Activated CD4-positive, alpha-beta T cell treated with anti-CD3 and anti-CD28 coated beads, Interleukin-2, amount 50 U/mL, for 24 hours (primary cell): ENCODE data around the gene PRKACG.

Experiments
- DNase-seq, 2 donors: peaks; one replicate each; pipeline ENCODE4 v3.0.0-alpha.2; 2020; ENCODE audit warnings: low read depth in 1 of 2, low spot score in 1 of 2

PRKACG gene

DNA sequence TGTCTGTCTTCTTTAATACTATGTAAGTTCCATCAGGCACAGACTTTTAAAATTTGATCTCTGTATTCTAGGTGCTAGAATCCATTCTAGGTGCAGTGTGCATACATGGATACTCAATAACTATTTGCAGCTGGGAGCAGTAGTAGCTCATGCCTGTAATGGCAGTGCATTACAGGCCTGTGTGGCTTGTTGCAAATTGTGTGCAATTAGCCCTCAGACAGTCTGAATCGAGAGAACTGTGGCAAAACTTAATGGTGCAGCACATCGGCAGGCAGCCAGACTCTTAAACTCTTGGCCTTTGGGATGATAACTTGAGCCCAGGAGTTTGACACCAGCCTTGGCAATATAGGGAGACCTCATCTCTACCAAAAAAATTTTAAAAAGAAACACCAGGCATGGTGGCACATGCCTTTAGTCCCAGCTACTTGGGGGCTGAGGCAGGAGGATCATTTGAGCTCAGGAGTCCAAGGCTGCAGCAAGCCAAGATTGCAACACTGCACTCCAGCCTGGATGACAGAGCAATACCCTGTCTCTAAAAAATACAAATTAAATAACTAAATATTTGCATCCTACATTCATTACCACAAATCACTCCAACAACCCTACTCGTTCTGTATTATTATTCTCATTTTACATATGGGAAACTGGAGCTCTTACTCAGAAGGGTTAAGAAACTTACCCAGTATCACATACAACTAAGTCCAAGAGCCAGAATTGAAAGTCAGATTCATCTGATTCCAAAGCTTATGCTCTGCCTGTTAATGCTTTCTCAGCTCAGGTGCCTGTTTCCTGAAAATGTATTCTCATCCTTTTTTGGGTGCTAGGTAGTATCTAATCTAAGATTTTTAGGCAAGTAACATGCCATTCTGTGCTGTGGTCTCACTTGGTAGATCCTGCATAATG is 30.1 kb downstream of the PRKACG start:
- DNase-seq, result no peak

GRCh38 chr9:68983008-68983411 is 30.9 kb downstream of the PRKACG start:
- DNase-seq, result no peak

GRCh38 chr9:68981789-68982188 is 32.1 kb downstream of the PRKACG start:
- no peak for DNase-seq

GRCh38 chr9:68980341-68980914 is 33.5 kb downstream of the PRKACG start:
- no peak for DNase-seq

DNA sequence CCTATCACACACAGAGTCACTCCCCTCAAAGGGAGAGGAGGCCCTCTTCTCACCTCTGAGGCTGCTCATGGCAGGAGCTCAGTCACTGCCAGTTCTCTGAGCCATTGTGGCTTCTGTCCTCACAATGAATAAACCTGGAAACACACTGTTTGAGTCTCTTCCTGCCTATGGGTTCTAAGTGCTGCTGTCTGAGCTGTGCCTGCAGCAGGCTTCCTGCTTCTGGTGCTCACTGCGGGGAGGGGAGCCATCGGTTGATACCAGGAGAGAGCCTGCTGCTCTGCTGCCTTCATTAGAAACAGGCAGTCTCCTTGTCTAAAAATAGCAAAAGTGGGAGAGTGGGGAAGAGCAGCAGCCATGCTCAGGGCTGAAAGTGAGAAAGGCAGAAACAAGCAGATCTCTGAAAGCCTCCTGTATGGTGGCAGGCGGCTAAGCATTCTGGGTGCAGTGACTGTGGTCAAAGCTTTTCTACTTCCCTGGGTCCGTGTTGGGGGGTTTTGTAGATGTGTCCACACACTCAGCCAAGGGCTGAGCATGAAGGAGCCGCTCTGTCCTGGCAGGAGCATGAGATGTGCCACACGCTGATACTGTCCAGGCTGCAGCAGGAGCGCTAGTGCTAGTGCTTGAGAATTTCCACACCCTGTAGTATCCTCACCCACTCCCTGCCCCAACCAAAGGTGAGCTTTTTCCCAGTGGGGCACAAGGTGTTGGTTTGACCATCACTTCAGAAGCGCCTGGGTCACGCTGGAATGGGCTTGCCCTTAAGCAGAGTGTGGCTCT is 34.2 kb downstream of the PRKACG start:
- DNase-seq, result no peak

- DNase-seq, result no peak
These were observed 35.4 kb downstream of the PRKACG start for GRCh38 chr9:68978501-68978900.

GRCh38 chr9:68978066-68978465 is 35.8 kb downstream of the PRKACG start:
- no peak for DNase-seq

DNA sequence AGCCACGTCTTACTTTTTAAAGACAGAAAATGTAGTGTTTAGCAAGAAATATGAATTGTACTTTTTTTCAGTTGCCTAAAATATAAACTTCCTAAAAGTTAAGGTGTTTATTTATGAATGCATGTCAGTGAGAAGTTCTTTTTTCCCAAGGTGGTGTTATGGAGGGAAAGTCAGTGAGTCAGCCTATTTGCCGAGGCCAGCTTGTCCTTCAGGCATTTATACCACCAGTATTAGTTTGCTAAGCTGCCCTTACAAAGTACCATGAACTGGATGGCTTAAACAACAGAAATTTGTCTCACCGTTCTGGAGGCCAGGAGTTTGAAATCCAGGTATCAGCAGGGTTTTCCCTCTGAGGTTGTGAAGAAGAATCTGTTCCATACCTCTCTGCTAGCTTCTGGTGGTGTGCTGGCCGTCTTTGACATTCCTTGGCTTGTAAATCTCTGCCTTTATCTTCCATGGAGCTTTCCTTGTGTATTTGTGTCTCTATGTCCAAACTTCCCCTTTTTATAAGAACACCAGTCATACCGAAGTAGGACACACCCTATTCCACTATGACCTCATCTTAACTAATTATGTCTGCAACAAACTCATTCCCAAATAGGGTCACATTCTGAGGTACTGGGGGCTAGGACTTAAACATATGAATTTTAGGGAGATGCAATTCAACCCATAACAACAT is 38.4 kb downstream of the PRKACG start:
- DNase-seq, result no peak

GRCh38 chr9:68974901-68975300 is 39.0 kb downstream of the PRKACG start:
- no peak for DNase-seq

DNA sequence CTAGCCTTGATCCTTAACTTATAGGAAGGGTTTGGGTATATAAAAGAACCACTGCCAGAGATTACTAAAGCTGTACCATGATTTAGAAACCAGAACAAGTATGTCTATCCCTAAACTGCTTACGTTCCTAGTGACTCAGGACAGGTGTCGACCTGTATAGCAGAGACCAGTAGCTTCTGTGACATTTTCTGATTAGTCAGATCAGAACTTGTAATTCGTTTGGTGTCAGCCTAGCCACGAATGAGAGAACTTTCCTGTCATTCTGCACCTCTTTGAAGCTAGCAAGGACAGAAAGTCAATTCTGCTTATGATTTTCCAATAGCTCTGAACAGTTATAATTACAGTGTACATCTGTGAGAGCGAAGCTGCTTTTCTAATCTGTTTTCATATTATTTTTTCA is 39.5 kb downstream of the PRKACG start:
- DNase-seq, result peak in 1 of 2 donors; percentile 21

DNA sequence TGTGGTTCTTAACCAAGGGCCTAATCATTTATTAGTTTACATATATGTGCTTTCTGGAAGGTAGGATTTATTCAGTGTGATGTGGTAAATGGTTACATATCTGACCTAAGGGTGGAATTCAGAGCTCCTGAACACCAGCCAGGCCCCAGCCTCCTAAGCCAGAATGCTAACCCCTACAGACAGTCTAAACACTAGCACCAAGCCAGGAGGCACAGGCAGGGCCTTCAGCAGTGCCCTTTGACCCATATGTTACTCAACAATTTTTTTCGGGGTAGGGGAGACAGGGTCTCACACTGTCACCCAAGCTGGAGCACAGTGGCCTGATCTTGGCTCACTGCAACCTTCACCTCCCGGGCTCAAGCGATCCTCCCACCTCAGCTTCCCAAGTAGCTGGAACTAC is 40.3 kb downstream of the PRKACG start:
- DNase-seq, result no peak

DNA sequence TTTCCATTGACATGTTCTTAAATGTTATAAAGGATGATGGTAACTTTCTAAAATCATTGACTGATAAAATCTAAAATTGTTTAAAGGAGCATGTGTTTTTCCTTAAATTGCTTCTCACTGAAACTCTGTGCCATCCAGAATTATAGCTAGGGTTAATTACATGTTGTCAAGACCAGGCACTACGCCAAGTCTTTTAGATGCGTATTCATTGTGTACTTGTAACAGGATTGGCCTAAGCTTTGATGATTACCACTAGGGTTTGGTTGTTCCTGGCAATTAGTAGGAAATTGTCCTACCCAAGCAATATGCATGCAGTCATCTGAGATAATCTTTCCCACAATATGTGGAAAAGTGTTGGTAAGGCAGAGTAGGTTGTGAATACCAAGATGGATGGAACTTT is 43.8 kb downstream of the PRKACG start:
- DNase-seq, result no peak

GRCh38 chr9:68969538-68969937 is 44.4 kb downstream of the PRKACG start:
- no peak for DNase-seq

DNA sequence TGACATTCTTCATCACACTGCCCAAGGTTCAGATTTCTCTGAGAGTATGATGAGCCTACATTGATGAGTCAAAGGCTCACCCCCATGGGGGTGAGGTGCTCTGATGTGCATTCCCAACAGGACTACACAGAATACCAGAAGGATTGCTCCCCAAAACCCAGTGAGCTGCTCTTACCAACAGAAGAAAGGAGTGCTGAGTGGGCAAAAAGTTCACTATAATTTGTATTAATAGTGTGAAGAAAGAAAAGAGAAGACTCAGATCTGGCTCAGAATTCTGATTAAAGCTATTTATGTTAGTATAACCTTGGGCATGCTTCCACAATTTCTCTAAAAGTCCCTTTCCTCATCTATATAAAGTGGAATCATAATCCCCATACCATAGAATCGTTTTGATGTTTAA is 46.1 kb downstream of the PRKACG start:
- no peak for DNase-seq

DNA sequence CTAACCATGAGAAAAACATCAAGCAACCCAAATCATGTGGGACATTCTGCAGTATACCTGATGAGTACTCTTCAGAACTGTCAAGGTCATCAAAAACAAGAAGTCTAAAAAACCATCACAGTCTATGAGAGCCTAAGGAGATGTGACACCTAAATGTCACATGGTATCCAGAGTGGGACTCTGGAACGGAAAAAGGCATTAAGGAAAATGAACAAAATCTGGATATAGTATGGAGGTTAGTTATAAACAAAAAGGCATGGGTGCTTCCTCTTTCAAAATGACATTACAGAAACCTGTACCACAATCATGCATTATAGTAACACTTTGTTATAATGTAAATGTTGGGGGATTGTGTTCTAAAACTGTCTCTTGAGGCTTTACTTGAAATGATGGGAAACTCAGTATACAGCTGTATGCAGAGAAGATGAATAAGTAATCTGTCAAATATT is 47.4 kb downstream of the PRKACG start:
- DNase-seq, result no peak

GRCh38 chr9:68964765-68965164 is 49.1 kb downstream of the PRKACG start:
- no peak for DNase-seq

GRCh38 chr9:68964102-68964541 is 49.8 kb downstream of the PRKACG start:
- DNase-seq, result no peak

- DNase-seq, result no peak
These were observed 50.5 kb downstream of the PRKACG start for GRCh38 chr9:68963416-68963815.
